Panc1 (cell line): ENCODE data around the gene BCL11B. TPM values are rescaled to one million over a fixed set of nuclear protein-coding genes. Genes with fewer than 3 reads are reported as not detected.

Source experiments
- ATAC-seq: fragments of 200-7000 bp; cut with Tn5 transposase; 2 replicates; pipeline ENCODE4 v1.9.1; 2020; ENCODE audit warnings: mild to moderate bottlenecking, moderate library complexity
- BruUV-seq: library from RNA; stranded (reverse); fragments of 400-500 nt; replicated peaks from 2 replicates; lab custom pipeline; 2021; lab: Mats Ljungman, UMichigan
- CTCF ChIA-PET: fragments of 300-600 bp; sonication (Branson Sonifier 250); formaldehyde crosslinking; loops from one replicate; lab custom pipeline; 2022; ENCODE audit warnings: antibody characterized with exemption; lab: Charles Lee
- POLR2A ChIA-PET: fragments of 300-600 bp; sonication (Branson Sonifier 250); formaldehyde crosslinking; loops from one replicate; lab custom pipeline; 2022; ENCODE audit warnings: antibody characterized with exemption; lab: Charles Lee
- DNase-seq: peaks from one replicate; pipeline ENCODE4 v3.0.0-alpha.2; 2010; ENCODE audit warnings: low read depth, low spot score
- H3K27ac ChIP-seq: 2 replicates; pipeline ENCODE4 v1.5.1; 2011; ENCODE audit warnings: mild to moderate bottlenecking, low read length, inconsistent platforms
- H3K27me3 ChIP-seq: fragments of 200-500 bp; sonication (Bioruptor generic); 2 replicates; pipeline ENCODE4 v1.6.0; 2014; ENCODE audit warnings: low read length, inconsistent platforms; ENCODE audit not compliant: control insufficient read depth, insufficient read depth
- H3K36me3 ChIP-seq: fragments of 200-500 bp; sonication (Bioruptor generic); 2 replicates; pipeline ENCODE4 v1.5.1; 2014; ENCODE audit warnings: inconsistent platforms, mild to moderate bottlenecking, low read length, moderate library complexity; ENCODE audit not compliant: control insufficient read depth, insufficient read depth
- H3K4me1 ChIP-seq: 2 replicates; pipeline ENCODE4 v1.5.1; 2011; ENCODE audit warnings: inconsistent platforms, mild to moderate bottlenecking, low read length, moderate library complexity; ENCODE audit not compliant: control insufficient read depth, insufficient read depth
- H3K4me3 ChIP-seq, 2 experiments: 2 replicates each; pipeline ENCODE4 v1.5.1; 2011 to 2012; ENCODE audit warnings: low read depth in 2 of 2, low read length in 2 of 2, mild to moderate bottlenecking in 2 of 2, inconsistent platforms in 1 of 2, moderate library complexity in 1 of 2
- H3K9me3 ChIP-seq: fragments of 200-500 bp; sonication (Bioruptor generic); 2 replicates; pipeline ENCODE4 v1.5.1; 2014; ENCODE audit warnings: low read depth, mild to moderate bottlenecking, inconsistent platforms, low read length, moderate library complexity; ENCODE audit not compliant: control insufficient read depth, insufficient read depth
- POLR2AphosphoS5 ChIP-seq: IDR thresholded peaks from 2 replicates; pipeline ENCODE4 v1.6.1; 2012; ENCODE audit warnings: mild to moderate bottlenecking, low read depth, low read length, moderate library complexity
- SIN3A ChIP-seq: IDR thresholded peaks from 2 replicates; pipeline ENCODE4 v1.6.1; 2012; ENCODE audit warnings: low read depth, mild to moderate bottlenecking, low read length, moderate library complexity, borderline replicate concordance; ENCODE audit not compliant: insufficient read depth
- TCF7L2 ChIP-seq: IDR thresholded peaks from 2 replicates; pipeline ENCODE4 v1.6.1; 2011; ENCODE audit warnings: mild to moderate bottlenecking, low read depth, low read length, inconsistent platforms
- in situ Hi-C: cut with HindIII; loops from 2 replicates; pipeline ENCODE4 v1.10.0; 2016; ENCODE audit warnings: low sequenced_read_pairs, low pct_unique_long_range_greater_than_20kb
- intact Hi-C: fragments of 100-400 bp; cut with micrococcal nuclease; formaldehyde crosslinking; loops from one replicate; pipeline ENCODE4 v1.10.0; 2022; ENCODE audit not compliant: unreplicated experiment
- total RNA-seq: library from RNA; stranded (reverse); gene quantifications from one replicate; pipeline ENCODE4 v1.2.1, GENCODE V29; 2021; ENCODE audit not compliant: unreplicated experiment
- TF ChIP-seq, protein P1 (sequence below): fragments of 450-650 bp; IDR thresholded peaks from 2 replicates; pipeline ENCODE4 v1.5.1; 2017; ENCODE audit warnings: mild to moderate bottlenecking
- TF ChIP-seq, protein P2 (sequence below), 2 experiments: IDR thresholded peaks; 2 replicates each; pipeline ENCODE4 v1.6.1; 2011 to 2012; ENCODE audit warnings: low read depth in 2 of 2, control low read depth in 1 of 2, low read length in 1 of 2, mild to moderate bottlenecking in 1 of 2, moderate library complexity in 1 of 2; ENCODE audit not compliant: insufficient read depth in 1 of 2

Gene BCL11B
- total RNA-seq, 1 experiment from 2014 or later, result 0.23 TPM

DNA sequence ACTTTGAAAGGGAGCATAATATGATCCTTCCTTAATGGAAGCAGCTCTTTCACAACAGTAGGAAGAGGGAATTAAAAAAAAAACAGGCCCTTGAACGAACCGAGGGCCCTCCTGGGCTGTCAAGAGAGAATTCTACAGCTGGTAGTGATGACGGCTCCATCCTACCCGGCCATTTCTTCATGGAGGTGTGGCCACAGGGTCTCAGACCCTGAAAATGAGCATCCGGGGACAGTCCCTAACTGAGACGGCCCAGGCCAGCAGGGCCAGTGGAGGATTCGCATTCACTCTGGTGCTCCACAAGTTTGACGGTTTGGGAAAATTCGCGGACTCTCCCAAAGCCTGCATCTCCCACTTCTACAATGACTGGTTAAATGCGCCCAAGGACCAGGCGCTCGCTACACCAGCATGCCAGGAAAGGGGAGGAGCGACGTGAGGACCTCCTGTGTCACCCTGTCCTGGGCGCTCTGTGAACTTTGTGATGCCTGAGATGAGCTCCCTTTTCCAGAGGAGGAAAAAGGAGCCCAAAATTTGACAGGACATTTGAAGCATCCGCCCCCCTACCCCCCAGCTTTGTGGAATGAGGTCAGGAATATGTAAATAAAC lies 66.8 kb downstream of the BCL11B start:
- no peak for ATAC-seq
- Histone ChIP-seq H3K4me1 (no peaks in the 10 kb centered on the region), H3K27ac (no peak overlapping the region), H3K4me3 (no peak overlapping the region), H3K36me3 (no peaks in the 10 kb centered on the region), H3K27me3 (no peaks in the 10 kb centered on the region), H3K9me3 (no peaks in the 10 kb centered on the region)
- POLR2A ChIA-PET, result no interaction called here
- in situ Hi-C loops (no loop called here), intact Hi-C loops (no loop called here)
- CTCF ChIA-PET, result no interaction called here
- no TSS peak for BruUV-seq
- TF ChIP-seq POLR2AphosphoS5 (no peak), SIN3A (no peak), TCF7L2 (no peak)
- TF ChIP-seq, protein P1, sequence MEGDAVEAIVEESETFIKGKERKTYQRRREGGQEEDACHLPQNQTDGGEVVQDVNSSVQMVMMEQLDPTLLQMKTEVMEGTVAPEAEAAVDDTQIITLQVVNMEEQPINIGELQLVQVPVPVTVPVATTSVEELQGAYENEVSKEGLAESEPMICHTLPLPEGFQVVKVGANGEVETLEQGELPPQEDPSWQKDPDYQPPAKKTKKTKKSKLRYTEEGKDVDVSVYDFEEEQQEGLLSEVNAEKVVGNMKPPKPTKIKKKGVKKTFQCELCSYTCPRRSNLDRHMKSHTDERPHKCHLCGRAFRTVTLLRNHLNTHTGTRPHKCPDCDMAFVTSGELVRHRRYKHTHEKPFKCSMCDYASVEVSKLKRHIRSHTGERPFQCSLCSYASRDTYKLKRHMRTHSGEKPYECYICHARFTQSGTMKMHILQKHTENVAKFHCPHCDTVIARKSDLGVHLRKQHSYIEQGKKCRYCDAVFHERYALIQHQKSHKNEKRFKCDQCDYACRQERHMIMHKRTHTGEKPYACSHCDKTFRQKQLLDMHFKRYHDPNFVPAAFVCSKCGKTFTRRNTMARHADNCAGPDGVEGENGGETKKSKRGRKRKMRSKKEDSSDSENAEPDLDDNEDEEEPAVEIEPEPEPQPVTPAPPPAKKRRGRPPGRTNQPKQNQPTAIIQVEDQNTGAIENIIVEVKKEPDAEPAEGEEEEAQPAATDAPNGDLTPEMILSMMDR, result no peak
- TF ChIP-seq, protein P2, sequence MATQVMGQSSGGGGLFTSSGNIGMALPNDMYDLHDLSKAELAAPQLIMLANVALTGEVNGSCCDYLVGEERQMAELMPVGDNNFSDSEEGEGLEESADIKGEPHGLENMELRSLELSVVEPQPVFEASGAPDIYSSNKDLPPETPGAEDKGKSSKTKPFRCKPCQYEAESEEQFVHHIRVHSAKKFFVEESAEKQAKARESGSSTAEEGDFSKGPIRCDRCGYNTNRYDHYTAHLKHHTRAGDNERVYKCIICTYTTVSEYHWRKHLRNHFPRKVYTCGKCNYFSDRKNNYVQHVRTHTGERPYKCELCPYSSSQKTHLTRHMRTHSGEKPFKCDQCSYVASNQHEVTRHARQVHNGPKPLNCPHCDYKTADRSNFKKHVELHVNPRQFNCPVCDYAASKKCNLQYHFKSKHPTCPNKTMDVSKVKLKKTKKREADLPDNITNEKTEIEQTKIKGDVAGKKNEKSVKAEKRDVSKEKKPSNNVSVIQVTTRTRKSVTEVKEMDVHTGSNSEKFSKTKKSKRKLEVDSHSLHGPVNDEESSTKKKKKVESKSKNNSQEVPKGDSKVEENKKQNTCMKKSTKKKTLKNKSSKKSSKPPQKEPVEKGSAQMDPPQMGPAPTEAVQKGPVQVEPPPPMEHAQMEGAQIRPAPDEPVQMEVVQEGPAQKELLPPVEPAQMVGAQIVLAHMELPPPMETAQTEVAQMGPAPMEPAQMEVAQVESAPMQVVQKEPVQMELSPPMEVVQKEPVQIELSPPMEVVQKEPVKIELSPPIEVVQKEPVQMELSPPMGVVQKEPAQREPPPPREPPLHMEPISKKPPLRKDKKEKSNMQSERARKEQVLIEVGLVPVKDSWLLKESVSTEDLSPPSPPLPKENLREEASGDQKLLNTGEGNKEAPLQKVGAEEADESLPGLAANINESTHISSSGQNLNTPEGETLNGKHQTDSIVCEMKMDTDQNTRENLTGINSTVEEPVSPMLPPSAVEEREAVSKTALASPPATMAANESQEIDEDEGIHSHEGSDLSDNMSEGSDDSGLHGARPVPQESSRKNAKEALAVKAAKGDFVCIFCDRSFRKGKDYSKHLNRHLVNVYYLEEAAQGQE (IDR thresholded peaks at IDR 0.05; ENCODE audit: insufficient read depth in 1 of 2, low read depth in 2 of 2, low read length in 1 of 2), result no peak
- no peak for DNase-seq

DNA sequence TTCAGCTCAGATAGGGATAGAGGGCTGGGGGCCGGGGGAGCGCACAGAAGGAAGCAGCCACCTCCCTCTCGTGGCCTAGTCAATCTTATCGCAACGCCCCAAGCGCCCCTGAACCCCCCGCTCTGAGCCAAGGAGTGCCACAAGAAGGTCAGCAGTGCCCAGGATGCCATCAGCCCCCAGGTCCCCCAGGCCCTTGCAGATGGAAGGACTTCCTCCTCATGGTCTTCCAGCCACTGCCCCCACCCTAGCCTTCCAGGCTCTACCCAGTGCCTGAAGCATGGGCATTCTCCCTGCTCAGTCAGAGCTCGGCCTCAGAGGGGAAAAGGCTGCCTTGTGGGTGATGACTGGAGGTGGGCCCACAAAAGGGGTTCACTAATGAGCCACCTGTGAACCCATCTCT lies 68.2 kb downstream of the BCL11B start:
- no peak for DNase-seq
- ATAC-seq, result no peak
- Histone ChIP-seq H3K27me3 (no peaks in the 10 kb centered on the region; the same call in 1 of the 2 replicates), H3K36me3 (no peaks in the 10 kb centered on the region), H3K4me1 (no peaks in the 10 kb centered on the region), H3K27ac (no peak overlapping the region), H3K9me3 (no peaks in the 10 kb centered on the region), H3K4me3 (no peak overlapping the region)
- in situ Hi-C loops (no loop called here), intact Hi-C loops (no loop called here)
- POLR2A ChIA-PET, result no interaction called here
- CTCF ChIA-PET, result no interaction called here
- BruUV-seq, result no TSS peak
- TF ChIP-seq, protein P1, result no peak
- no peak for TF ChIP-seq TCF7L2
- TF ChIP-seq, protein P2 (IDR thresholded peaks at IDR 0.05; ENCODE audit: insufficient read depth in 1 of 2, low read depth in 2 of 2, low read length in 1 of 2), result no peak
- TF ChIP-seq SIN3A, result no peak
